Glomerular visceral epithelial cell (primary cell): Measurements from ENCODE around the gene ALDOC.

Source experiments
- DNase-seq: peaks from one replicate; pipeline ENCODE4 v3.0.0-alpha.2; 2016; ENCODE audit errors: extremely low spot score

ALDOC gene

GRCh38 chr17:28532050-28532960, 44.4 kb downstream of the ALDOC start:
- DNase-seq = no peak

DNA sequence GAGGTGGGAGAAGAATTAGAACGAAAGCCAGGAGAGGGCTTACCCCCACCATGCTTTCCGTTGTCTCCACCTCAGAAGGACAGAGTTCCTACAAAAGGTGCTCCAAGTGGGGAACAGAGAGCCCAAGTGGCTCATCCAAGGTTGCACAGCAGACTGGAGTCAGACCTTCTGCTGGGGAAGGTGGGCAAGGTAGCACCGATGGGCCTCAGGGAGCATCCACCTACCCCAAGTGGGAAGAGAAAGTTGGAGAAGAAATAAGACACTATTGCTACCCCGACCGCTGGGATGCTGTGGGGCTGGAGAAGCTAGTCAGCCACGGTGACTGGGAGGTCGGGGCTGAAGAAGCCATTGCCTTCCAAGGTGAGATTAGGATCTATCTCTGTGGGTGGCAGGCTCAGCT, 45.8 kb downstream of the ALDOC start:
- no peak for DNase-seq

DNA sequence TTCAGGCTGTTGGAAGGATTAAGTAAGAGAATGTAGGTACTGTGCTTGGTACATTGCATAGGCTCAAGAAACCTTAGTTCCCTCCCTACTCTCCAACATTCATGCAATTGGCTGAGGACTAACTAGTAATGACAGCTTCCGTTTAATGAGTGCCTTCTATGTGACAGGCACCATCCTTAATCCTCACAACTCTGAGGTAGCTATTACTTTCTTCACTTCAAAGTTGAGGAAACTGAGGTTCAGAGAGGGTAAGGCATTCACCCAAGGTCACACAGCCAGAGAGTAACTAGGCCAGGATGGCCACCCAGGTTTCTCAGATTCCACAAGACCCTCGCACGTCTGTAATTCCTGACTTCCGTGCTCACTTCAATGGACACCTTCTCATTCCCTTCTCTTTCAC, 46.4 kb downstream of the ALDOC start:
- no peak for DNase-seq

- no peak for DNase-seq
These were observed 47.7 kb downstream of the ALDOC start for GRCh38 chr17:28529013-28529400.

DNA sequence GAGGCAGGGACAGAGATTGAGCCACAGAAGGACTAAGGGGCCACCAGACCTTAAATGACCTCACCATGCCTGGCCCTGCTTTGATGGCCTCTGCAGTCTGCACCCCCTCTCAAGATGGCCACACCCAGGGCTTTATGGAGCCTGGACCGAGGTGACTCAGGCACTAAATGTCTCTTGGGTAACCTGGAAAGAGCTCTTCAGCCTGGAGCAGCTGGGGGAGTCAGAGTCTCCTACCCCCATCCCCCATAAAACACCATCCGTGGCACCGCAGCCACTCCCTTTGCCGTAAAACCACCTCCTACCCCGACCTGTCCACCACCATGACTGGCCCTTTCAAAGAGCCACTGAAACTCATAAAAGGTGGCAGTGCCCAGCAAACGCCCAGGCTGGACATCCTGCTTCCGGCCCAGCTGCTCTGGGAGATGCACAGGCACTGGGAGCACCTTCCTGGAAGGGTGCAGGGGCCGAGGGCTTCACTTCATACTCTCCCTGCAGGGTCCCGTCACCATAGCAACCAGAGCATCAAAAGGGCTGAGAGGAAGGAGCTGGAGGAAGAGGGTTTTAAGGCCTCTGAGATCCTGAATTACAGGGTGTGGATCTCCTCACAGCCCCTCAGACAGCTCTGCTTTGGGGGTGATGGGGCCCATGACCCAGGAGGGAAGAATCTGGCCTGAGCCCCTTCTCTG, 48.2 kb downstream of the ALDOC start:
- DNase-seq = no peak

- no peak for DNase-seq
These were observed 48.8 kb downstream of the ALDOC start for GRCh38 chr17:28527859-28528258.

GRCh38 chr17:28527181-28527681, 49.5 kb downstream of the ALDOC start:
- no peak for DNase-seq

GRCh38 chr17:28526381-28526780, 50.3 kb downstream of the ALDOC start:
- no peak for DNase-seq

DNA sequence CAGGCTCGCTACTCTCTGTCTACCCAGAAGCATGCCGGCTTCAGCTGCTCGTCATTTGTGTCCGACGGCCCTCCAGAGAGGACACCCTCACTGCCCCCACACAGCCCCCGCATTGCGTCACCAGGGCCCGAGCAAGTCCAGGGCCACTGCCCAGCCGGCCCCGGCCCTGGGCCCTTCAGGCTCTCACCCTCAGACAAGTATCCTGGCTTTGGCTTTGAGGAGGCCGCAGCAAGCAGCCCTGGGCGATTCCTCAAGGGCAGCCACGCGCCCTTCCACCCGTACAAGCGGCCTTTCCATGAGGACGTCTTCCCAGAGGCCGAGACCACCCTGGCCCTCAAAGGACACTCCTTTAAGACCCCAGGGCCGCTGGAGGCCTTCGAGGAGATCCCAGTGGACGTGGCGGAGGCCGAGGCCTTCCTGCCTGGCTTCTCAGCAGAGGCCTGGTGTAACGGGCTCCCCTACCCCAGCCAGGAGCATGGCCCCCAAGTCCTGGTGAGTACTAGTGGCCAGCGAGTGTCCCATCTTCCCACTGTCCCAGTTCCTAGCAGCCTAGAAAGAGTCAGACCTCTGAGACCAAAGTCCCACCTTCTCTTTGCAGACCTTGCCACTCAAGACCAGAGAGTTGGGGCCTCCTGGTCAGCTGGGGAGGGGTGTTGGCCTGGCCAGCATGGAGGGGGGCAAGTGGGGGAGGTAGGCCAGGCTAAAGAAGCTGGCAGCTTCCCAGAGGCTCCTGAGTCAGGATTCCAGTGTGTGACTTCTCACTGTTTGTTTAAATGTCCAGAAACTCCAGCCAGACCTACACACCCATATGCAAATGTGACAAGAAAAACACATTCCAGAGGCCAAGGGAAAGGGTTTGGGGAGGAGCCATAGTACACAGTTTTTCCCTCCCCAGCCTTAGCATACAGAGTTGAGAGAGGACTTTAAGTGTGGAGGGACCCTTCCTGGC, 51.9 kb downstream of the ALDOC start:
- DNase-seq = peak; percentile 59

DNA sequence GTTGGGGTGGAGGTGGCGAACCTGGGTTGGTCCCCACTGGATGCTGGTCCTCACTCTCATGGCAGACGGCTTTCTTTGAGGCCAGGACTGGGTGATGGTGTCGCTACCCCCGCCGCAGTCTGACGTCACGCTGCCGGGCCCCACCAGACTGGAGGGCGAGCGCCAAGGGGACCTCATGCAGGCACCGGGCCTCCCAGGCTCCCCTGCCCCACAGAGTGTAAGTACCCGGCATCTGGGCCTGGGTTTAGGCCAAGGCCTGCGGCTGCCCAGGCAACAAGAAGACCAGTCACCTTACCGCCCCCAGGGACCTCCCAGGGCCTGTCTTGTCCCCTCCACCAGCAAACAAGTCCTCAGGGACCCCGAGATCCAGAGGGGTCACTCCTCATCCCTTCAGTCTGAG, 52.8 kb downstream of the ALDOC start:
- DNase-seq = no peak

- no peak for DNase-seq
These were observed 53.5 kb downstream of the ALDOC start for GRCh38 chr17:28523186-28523585.
